ENCODE results near the gene EDIL3. TPM values are rescaled to one million over a fixed set of nuclear protein-coding genes. Genes with fewer than 3 reads are reported as not detected.

EDIL3 gene
- total and polyA plus RNA-seq, 12 donors = 4.6 to 59.7 (median 13.7) TPM

DNA sequence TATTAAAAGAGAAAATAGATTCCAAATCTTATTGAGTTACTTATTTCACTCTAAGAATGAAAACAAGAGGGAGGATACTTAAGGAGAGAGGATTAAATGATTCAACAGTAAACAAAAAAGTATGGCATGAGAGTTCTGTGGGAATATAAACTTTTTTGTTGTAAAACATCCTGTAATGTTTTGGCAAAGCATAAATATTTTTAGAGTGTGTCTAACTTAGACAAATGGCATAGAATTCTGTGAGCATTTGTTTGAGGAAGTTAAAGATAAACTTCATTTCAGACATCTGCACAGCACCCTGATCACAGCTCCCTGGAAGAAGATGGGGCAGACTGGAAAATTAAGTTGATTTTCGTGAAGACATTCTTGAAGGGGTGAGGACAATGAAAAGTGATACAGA is 417.3 kb downstream of the EDIL3 start:
- Histone ChIP-seq H3K4me1 (replicated peaks in 1 of 2) (no peaks in the 10 kb centered on the region), H3K36me3 (replicated peaks in 1 of 2) (no peaks in the 10 kb centered on the region), H3K27ac (no peak overlapping the region), H3K27me3 (no peaks in the 10 kb centered on the region), H3K4me3 (no peak overlapping the region), H3K9me3 (replicated peaks in 1 of 3) (no peaks in the 10 kb centered on the region)
- 60 to 72% (median 67%) methylated on average over 1 of the region's 1 CpG for WGBS, 4 donors
- no peak for TF ChIP-seq POLR2A (IDR thresholded peaks at IDR 0.05)
- TF ChIP-seq, protein P1, sequence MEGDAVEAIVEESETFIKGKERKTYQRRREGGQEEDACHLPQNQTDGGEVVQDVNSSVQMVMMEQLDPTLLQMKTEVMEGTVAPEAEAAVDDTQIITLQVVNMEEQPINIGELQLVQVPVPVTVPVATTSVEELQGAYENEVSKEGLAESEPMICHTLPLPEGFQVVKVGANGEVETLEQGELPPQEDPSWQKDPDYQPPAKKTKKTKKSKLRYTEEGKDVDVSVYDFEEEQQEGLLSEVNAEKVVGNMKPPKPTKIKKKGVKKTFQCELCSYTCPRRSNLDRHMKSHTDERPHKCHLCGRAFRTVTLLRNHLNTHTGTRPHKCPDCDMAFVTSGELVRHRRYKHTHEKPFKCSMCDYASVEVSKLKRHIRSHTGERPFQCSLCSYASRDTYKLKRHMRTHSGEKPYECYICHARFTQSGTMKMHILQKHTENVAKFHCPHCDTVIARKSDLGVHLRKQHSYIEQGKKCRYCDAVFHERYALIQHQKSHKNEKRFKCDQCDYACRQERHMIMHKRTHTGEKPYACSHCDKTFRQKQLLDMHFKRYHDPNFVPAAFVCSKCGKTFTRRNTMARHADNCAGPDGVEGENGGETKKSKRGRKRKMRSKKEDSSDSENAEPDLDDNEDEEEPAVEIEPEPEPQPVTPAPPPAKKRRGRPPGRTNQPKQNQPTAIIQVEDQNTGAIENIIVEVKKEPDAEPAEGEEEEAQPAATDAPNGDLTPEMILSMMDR (IDR thresholded peaks at IDR 0.05) = no peak
- intact Hi-C loops (cut with DNase I) = no loop called here
- no peak for DNase-seq

DNA sequence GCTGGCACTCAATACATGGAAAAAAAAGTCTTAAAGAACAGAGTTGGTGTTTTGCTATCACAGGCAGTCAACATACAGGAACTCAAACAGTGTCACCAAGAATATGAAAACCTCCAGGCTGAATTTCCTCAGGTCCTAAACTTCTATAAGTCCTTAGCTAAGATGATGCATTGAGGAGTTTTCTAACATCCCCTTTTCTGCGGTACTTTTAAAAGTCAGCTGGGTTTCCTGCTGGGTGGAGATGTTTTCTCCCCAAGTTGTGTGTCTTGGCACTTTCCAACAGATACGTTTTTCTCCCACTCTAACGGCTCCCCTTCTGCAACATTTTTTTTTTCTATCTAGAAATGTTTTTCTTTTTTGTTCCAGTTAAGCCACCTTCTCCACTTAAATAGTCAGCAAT is 419.2 kb downstream of the EDIL3 start:
- no peaks in the 10 kb centered on the region for H3K36me3 ChIP-seq (replicated peaks in 1 of 2)
- no peaks in the 10 kb centered on the region for H3K4me1 ChIP-seq (replicated peaks in 1 of 2)
- intact Hi-C loops (cut with DNase I) = no loop called here
- H3K9me3 ChIP-seq (replicated peaks in 1 of 3) = no peaks in the 10 kb centered on the region
- 46 to 52% (median 50%) methylated on average over 3 of the region's 3 CpGs for WGBS, 4 donors
- no peaks in the 10 kb centered on the region for H3K27me3 ChIP-seq
- no peak overlapping the region for H3K27ac ChIP-seq
- H3K4me3 ChIP-seq = no peak overlapping the region
- DNase-seq = no peak
- TF ChIP-seq, protein P1 (IDR thresholded peaks at IDR 0.05) = no peak
- TF ChIP-seq POLR2A (IDR thresholded peaks at IDR 0.05) = no peak

DNA sequence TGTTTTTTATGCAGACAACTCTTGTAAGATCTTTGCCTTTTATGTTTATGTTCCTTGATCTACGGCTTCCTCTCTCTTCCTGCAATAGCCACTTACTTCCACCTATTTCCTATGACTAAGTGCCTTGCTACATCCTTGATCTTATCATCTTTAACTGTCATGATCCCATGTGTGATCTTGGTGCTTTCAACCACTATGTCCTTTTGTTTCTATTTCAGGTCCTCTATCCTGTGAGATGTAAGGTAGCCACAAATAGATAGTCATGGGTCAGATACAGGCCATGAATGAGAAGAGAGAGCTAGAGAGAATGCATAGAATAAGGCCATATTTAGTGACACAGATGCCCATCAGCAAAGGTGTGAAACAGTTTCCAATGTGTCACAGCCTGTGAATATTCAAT is 420.4 kb downstream of the EDIL3 start:
- H3K4me3 ChIP-seq = no peak overlapping the region
- intact Hi-C loops (cut with DNase I) = no loop called here
- no peak for DNase-seq
- H3K27me3 ChIP-seq = no peaks in the 10 kb centered on the region
- H3K36me3 ChIP-seq (replicated peaks in 1 of 2) = no peaks in the 10 kb centered on the region
- WGBS, 4 donors = 56 to 73% (median 66%) methylated on average over 1 of the region's 1 CpG
- no peaks in the 10 kb centered on the region for H3K4me1 ChIP-seq (replicated peaks in 1 of 2)
- H3K9me3 ChIP-seq (replicated peaks in 1 of 3) = no peaks in the 10 kb centered on the region
- no peak for TF ChIP-seq POLR2A (IDR thresholded peaks at IDR 0.05)
- TF ChIP-seq, protein P1 (IDR thresholded peaks at IDR 0.05) = no peak
- H3K27ac ChIP-seq = no peak overlapping the region

DNA sequence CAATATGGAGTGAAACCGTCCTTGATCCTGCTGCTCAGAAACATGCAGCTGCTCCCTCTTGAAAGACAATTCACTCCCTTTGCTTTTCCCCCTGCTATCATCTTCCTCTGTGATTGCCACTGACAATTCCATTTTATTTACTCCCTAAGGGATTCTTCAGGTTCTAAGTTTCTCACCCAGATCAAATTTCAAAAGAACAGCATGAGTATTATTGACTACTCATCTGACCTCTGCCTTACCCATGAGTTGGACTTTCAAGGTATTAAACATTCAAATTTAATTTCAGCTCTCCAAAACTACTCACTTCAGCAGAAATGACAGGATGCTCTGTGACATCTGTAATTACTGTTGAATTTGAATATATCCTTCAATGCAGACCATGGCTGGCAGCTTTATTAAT is 427.5 kb downstream of the EDIL3 start:
- 89 to 97% (median 93%) methylated on average over 1 of the region's 1 CpG for WGBS, 4 donors
- Histone ChIP-seq H3K36me3 (replicated peaks in 1 of 2) (no peaks in the 10 kb centered on the region), H3K4me3 (no peak overlapping the region), H3K27me3 (no peaks in the 10 kb centered on the region), H3K4me1 (replicated peaks in 1 of 2) (no peaks in the 10 kb centered on the region), H3K9me3 (replicated peaks in 1 of 3) (no peaks in the 10 kb centered on the region), H3K27ac (no peak overlapping the region)
- intact Hi-C loops (cut with DNase I) = no loop called here
- TF ChIP-seq, protein P1 (IDR thresholded peaks at IDR 0.05) = no peak
- TF ChIP-seq POLR2A (IDR thresholded peaks at IDR 0.05) = no peak
- DNase-seq = no peak
